Superior temporal gyrus (tissue), 1 donor: Measurements from ENCODE around the gene TRABD.
A peak's percentile ranks its signal among the peaks of the same experiment; 100 is the strongest.

Source experiments
- DNase-seq: peaks from one replicate; pipeline ENCODE4 v3.0.0-alpha.2; 2016; ENCODE audit errors: extremely low spot score

The TRABD gene

GRCh38 chr22:50238755-50239154 is 53.0 kb downstream of the TRABD start:
- no peak for DNase-seq

- no peak for DNase-seq
These were observed 56.8 kb downstream of the TRABD start for GRCh38 chr22:50242406-50242949.

- no peak for DNase-seq
These were observed 58.1 kb downstream of the TRABD start for GRCh38 chr22:50243685-50244419.

GRCh38 chr22:50244420-50245213 is 58.9 kb downstream of the TRABD start, which contains the start of gene TUBGCP6:
TSS of gene TUBGCP6 (minus strand) at chr22:50245023. CDS start at chr22:50244459, 564 bp downstream.
- DNase-seq = peak; percentile 98

- no peak for DNase-seq
These were observed 59.7 kb downstream of the TRABD start for GRCh38 chr22:50245214-50246072.

GRCh38 chr22:50246242-50247175 is 60.8 kb downstream of the TRABD start:
- DNase-seq = no peak

GRCh38 chr22:50247748-50248147 is 62.0 kb downstream of the TRABD start:
- DNase-seq = no peak

GRCh38 chr22:50248196-50249081 is 62.7 kb downstream of the TRABD start:
- DNase-seq = no peak
